K562 (cell line): ENCODE measurements around the gene ARHGAP42. TPM values are rescaled to one million over a fixed set of nuclear protein-coding genes. Genes with fewer than 3 reads are reported as not detected.

ENCODE experiments used
- ATAC-seq: fragments of 200-7000 bp; cut with Tn5 transposase; 3 replicates; pipeline ENCODE4 v1.9.1; 2020; ENCODE audit warnings: moderate library complexity
- BruUV-seq: library from RNA; stranded (reverse); fragments of 400-500 nt; replicated peaks from 2 replicates; lab custom pipeline; 2021; lab: Mats Ljungman, UMichigan
- CTCF ChIA-PET: fragments of 300-600 bp; formaldehyde crosslinking; extraction: SDS; loops from one replicate; lab custom pipeline; 2021; ENCODE audit warnings: low intra/inter-chr PET ratio; lab: Yijun Ruan, JAX
- POLR2A ChIA-PET: fragments of 300-600, 350-650 bp; sonication (Branson Sonifier 250); formaldehyde crosslinking; extraction: SDS; loops from one replicate; lab custom pipeline; 2021; ENCODE audit warnings: antibody characterized with exemption, inconsistent platforms; lab: Yijun Ruan, JAX
- DNase-seq, 4 experiments: peaks; one replicate each; pipeline versions ENCODE4 v3.0.0 to v3.0.0-alpha.2; 2011 to 2018; ENCODE audit warnings: low spot score in 3 of 4, mixed read lengths in 3 of 4; ENCODE audit errors: extremely low read depth in 1 of 4
- FAIRE-seq: peaks from 2 replicates; lab custom pipeline; 2011; peaks lifted over from hg19 to GRCh38; lab: Jason Lieb, UNC
- H2AFZ ChIP-seq: 2 replicates; pipeline ENCODE4 v1.6.0; 2011; ENCODE audit warnings: low read depth, low read length, control low read depth, inconsistent platforms
- H3K27ac ChIP-seq: fragments of 200-600 bp; 3 replicates; pipeline ENCODE4 v1.8.0; 2011; ENCODE audit warnings: low read depth, mild to moderate bottlenecking, control low read depth, inconsistent platforms, low read length, moderate library complexity, mixed read lengths; ENCODE audit errors: extremely low read depth
- H3K27me3 ChIP-seq, 2 experiments: fragments of 300-600 bp in 1 of 2; 2 replicates in 1 of 2; 3 replicates in 1 of 2; pipeline versions ENCODE4 v1.6.0 to v1.8.0; 2011; ENCODE audit warnings: inconsistent platforms in 2 of 2, low read length in 2 of 2, mild to moderate bottlenecking in 1 of 2, mixed read lengths in 1 of 2, moderate library complexity in 1 of 2; ENCODE audit not compliant: control insufficient read depth in 2 of 2, insufficient read depth in 2 of 2
- H3K36me3 ChIP-seq: fragments of 300-600 bp; 3 replicates; pipeline ENCODE4 v1.8.0; 2011; ENCODE audit warnings: mild to moderate bottlenecking, low read length, inconsistent platforms; ENCODE audit not compliant: control insufficient read depth, insufficient read depth
- H3K4me1 ChIP-seq, 2 experiments: fragments of 200-600 bp in 1 of 2; replicated peaks in 1 of 2; 2 replicates in 1 of 2; 3 replicates in 1 of 2; pipeline versions ENCODE4 v1.5.1 to v1.8.0; 2011; ENCODE audit warnings: inconsistent platforms in 2 of 2, low read length in 2 of 2, mild to moderate bottlenecking in 1 of 2, mixed read lengths in 1 of 2, moderate library complexity in 1 of 2; ENCODE audit not compliant: control insufficient read depth in 2 of 2, insufficient read depth in 2 of 2
- H3K4me2 ChIP-seq: 2 replicates; pipeline ENCODE4 v1.6.1; 2011; ENCODE audit warnings: low read length, control low read depth, inconsistent platforms, mixed read lengths; ENCODE audit not compliant: insufficient read depth
- H3K4me3 ChIP-seq: fragments of 200-600 bp; sonication (generic), shearing (Covaris generic); 2 replicates; pipeline ENCODE4 v1.5.1; 2016; ENCODE audit warnings: control low read depth, inconsistent platforms
- H3K79me2 ChIP-seq: fragments of 200-600 bp; 3 replicates; pipeline ENCODE4 v1.8.0; 2011; ENCODE audit warnings: low read length, inconsistent platforms; ENCODE audit not compliant: control insufficient read depth, insufficient read depth
- H3K9ac ChIP-seq, 2 experiments: 2 replicates each; pipeline versions ENCODE4 v1.6.0 to v1.6.1; 2011; ENCODE audit warnings: low read depth in 2 of 2, low read length in 2 of 2, control low read depth in 1 of 2, inconsistent platforms in 1 of 2, mild to moderate bottlenecking in 1 of 2, mixed read lengths in 1 of 2; ENCODE audit not compliant: insufficient read depth in 1 of 2
- H3K9me1 ChIP-seq: one replicate; pipeline ENCODE4 v1.6.0; 2011; ENCODE audit warnings: inconsistent platforms, mild to moderate bottlenecking, low read length, moderate library complexity; ENCODE audit not compliant: control insufficient read depth, insufficient read depth
- H3K9me3 ChIP-seq: replicated peaks from 2 replicates; pipeline ENCODE4 v1.5.1; 2011; ENCODE audit warnings: low read depth, low read length, inconsistent platforms; ENCODE audit not compliant: control insufficient read depth, insufficient read depth
- H4K20me1 ChIP-seq: replicated peaks from 2 replicates; pipeline ENCODE4 v1.6.1; 2011; ENCODE audit warnings: low read length, inconsistent platforms, mixed read lengths; ENCODE audit not compliant: control insufficient read depth, insufficient read depth
- CC2D1A ChIP-seq: fragments of 450-650 bp; IDR thresholded peaks from 2 replicates; pipeline ENCODE4 v1.6.1; 2017; ENCODE audit warnings: mild to moderate bottlenecking
- CREB3L1 ChIP-seq: fragments of 450-650 bp; IDR thresholded peaks from 2 replicates; pipeline ENCODE4 v1.6.1; 2014; ENCODE audit warnings: low read depth, mild to moderate bottlenecking, moderate library complexity, borderline replicate concordance
- GABPB1 ChIP-seq: sonication (generic); formaldehyde crosslinking; IDR thresholded peaks from 2 replicates; pipeline ENCODE4 v1.8.0; 2022; ENCODE audit warnings: mild to moderate bottlenecking, missing genetic modification reagents
- HMGXB4 ChIP-seq: sonication (generic); formaldehyde crosslinking; IDR thresholded peaks from 2 replicates; pipeline ENCODE4 v1.8.1; 2023; ENCODE audit warnings: mild to moderate bottlenecking, missing genetic modification reagents
- MNT ChIP-seq, 2 experiments: fragments of 450-650 bp; conservative IDR thresholded peaks; 2 replicates each; pipeline ENCODE4 v1.6.1; 2017; ENCODE audit warnings: mild to moderate bottlenecking in 2 of 2, moderate library complexity in 2 of 2
- NCOR1 ChIP-seq: fragments of 450-650 bp; IDR thresholded peaks from 2 replicates; pipeline ENCODE4 v1.6.1; 2016; ENCODE audit warnings: mild to moderate bottlenecking, moderate library complexity
- NR3C1 ChIP-seq: sonication (generic); formaldehyde crosslinking; IDR thresholded peaks from 2 replicates; pipeline ENCODE4 v1.8.1; 2022; ENCODE audit warnings: missing genetic modification reagents
- POLR2AphosphoS2 ChIP-seq: IDR thresholded peaks from 2 replicates; pipeline ENCODE4 v1.6.1; 2012; ENCODE audit warnings: low read length, improper control_type of control experiment
- SAFB2 ChIP-seq: fragments of 200-400 bp; formaldehyde crosslinking; IDR thresholded peaks from 2 replicates; pipeline ENCODE4 v1.6.1; 2018; ENCODE audit warnings: borderline replicate concordance, low read length, low read depth, moderate library complexity; ENCODE audit not compliant: severe bottlenecking
- ZBED1 ChIP-seq: IDR thresholded peaks from 2 replicates; pipeline ENCODE4 v1.6.1; 2014
- ZBTB49 ChIP-seq: sonication (generic); formaldehyde crosslinking; IDR thresholded peaks from 2 replicates; pipeline ENCODE4 v1.8.0; 2022; ENCODE audit warnings: missing genetic modification reagents, mild to moderate bottlenecking, borderline replicate concordance
- ZNF143 ChIP-seq: sonication (generic); formaldehyde crosslinking; IDR thresholded peaks from 2 replicates; pipeline ENCODE4 v1.9.0; 2022; ENCODE audit warnings: mild to moderate bottlenecking, missing genetic modification reagents
- ZNF354B ChIP-seq: fragments of 250-450 bp; sonication (Bioruptor Pico); IDR thresholded peaks from 2 replicates; pipeline ENCODE4 v1.4.0; 2020
- ZNF764 ChIP-seq: fragments of 250-450 bp; sonication (Bioruptor Pico); IDR thresholded peaks from 2 replicates; pipeline ENCODE4 v1.4.0; 2020; ENCODE audit warnings: low read depth, mild to moderate bottlenecking, moderate library complexity
- WGBS: fragments of 100-300 bp; shearing (Covaris generic); methylation state at CpG from one replicate; pipeline ENCODE4 v1.1.6; 2016; ENCODE audit warnings: low coverage, mixed read lengths; ENCODE audit not compliant: insufficient coverage; ENCODE audit errors: missing lambda C conversion rate; 5-methylcytosine and 5-hydroxymethylcytosine counted together
- in situ Hi-C: fragments of 300-500 bp; cut with MboI; formaldehyde crosslinking; loops from 4 replicates; pipeline ENCODE4 v1.15.0; 2018; ENCODE audit warnings: inconsistent platforms, mixed read lengths
- intact Hi-C: fragments of 100-400 bp; cut with micrococcal nuclease; formaldehyde crosslinking; loops from 2 replicates; pipeline ENCODE4 v1.14.2; 2022
- polyA plus RNA-seq, 8 experiments: library from polyadenylated mRNA; depleted of rRNA in 4 of 8; stranded (reverse) in 5 of 8; unstranded in 3 of 8; fragments of >200 nt; fragmentation: Nextera tagmentation in 2 of 8; fragmentation: Illumina TruSeq in 1 of 8; extraction: Ambion mirVana in 2 of 8; extraction: Trizol in 1 of 8; gene quantifications; 2 replicates each; pipeline versions ENCODE4 v1.2.1 to v1.2.3, GENCODE V29; 2011 to 2014; ENCODE audit warnings: inconsistent platforms in 1 of 8, missing spikeins in 1 of 8
- total RNA-seq, 7 experiments: library from RNA; depleted of rRNA in 6 of 7; stranded (reverse); fragments of >200 nt in 6 of 7; fragmentation: Illumina TruSeq in 2 of 7; extraction: Trizol in 2 of 7; gene quantifications; 2 replicates each; pipeline versions ENCODE4 v1.2.1 to v1.2.3, GENCODE V29; 2011 to 2021; ENCODE audit warnings: low replicate concordance in 1 of 7

ARHGAP42 gene
- total and polyA plus RNA-seq, 9 of the 15 experiments (the other 6 are each of a cell fraction or from before 2014, with no cell fraction given): 0.95 to 6.1 (median 2.4) TPM

- no peaks in the 10 kb centered on the region for H3K36me3 ChIP-seq
- DNase-seq (no peak), FAIRE-seq (no peak)
- in situ Hi-C loops: no loop called here
- no peak overlapping the region for H2AFZ ChIP-seq
- H3K27ac ChIP-seq: no peak overlapping the region
- no peaks in the 10 kb centered on the region for H3K79me2 ChIP-seq
- WGBS: 86% methylated on average over 1 of the region's 1 CpG
- H3K4me2 ChIP-seq: no peak overlapping the region
- H3K27me3 ChIP-seq: no peaks in the 10 kb centered on the region
- H3K4me1 ChIP-seq: peaks cover 0 to 2% of the 10 kb centered on the region in 2 experiments; a peak in 1 of 5 replicates
- H3K4me3 ChIP-seq: no peak overlapping the region
- H4K20me1 ChIP-seq: no peaks in the 10 kb centered on the region
- intact Hi-C loops: no loop called here
- POLR2A ChIA-PET: no interaction called here
- TF ChIP-seq NR3C1 (no peak), ZNF143 (CRISPR knock-in tag) (no peak), ZNF764 (CRISPR knock-in tag) (no peak), NCOR1 (no peak), GABPB1 (CRISPR knock-in tag) (no peak), SAFB2 (no peak), HMGXB4 (CRISPR knock-in tag) (no peak), MNT (conservative IDR thresholded peaks at IDR 0.05) (no peak), POLR2AphosphoS2 (no peak), CC2D1A (no peak), ZNF354B (CRISPR knock-in tag) (no peak), ZBED1 (no peak), ZBTB49 (CRISPR knock-in tag) (no peak), CREB3L1 (no peak)
- TF ChIP-seq, all 486 proteins: peak for 0
- BruUV-seq: no TSS peak
- no peak for ATAC-seq
- H3K9ac ChIP-seq: no peak overlapping the region
- H3K9me3 ChIP-seq: no peaks in the 10 kb centered on the region
- H3K9me1 ChIP-seq: no peaks in the 10 kb centered on the region
- CTCF ChIA-PET: no interaction called here
Measured at GRCh38 chr11:100883830-100884229, 196.7 kb downstream of the ARHGAP42 start.
